Heart left ventricle (tissue), 16 donors: ENCODE results near the gene HSD11B1L. TPM values are rescaled to one million over a fixed set of nuclear protein-coding genes. Genes with fewer than 3 reads are reported as not detected.

ENCODE experiments used
- ATAC-seq, 4 donors: fragments of 200-7000 bp; cut with Tn5 transposase; one replicate each; pipeline ENCODE4 v1.9.1; 2020 to 2022; ENCODE audit warnings: moderate library complexity in 4 of 4, mild to moderate bottlenecking in 3 of 4, moderate number of reproducible peaks in 1 of 4
- DNase-seq, 5 donors: peaks; one replicate each; pipeline ENCODE4 v3.0.0-alpha.2; 2020
- H3K27ac ChIP-seq, 12 donors: fragments of 200-600 bp; sonication (generic) in 4 of 12; one replicate each; pipeline versions ENCODE4 v1.5.0 to v1.8.0; 2016 to 2022; ENCODE audit warnings: mild to moderate bottlenecking in 2 of 12
- H3K27me3 ChIP-seq, 9 donors: fragments of 200-600 bp; sonication (generic) in 2 of 9; one replicate each; pipeline versions ENCODE4 v1.5.1 to v1.8.0; 2016 to 2022; ENCODE audit warnings: mild to moderate bottlenecking in 3 of 9
- H3K36me3 ChIP-seq, 9 donors: fragments of 200-600 bp; sonication (generic) in 2 of 9; one replicate each; pipeline versions ENCODE4 v1.5.0 to v1.8.0; 2018 to 2022; ENCODE audit warnings: mild to moderate bottlenecking in 2 of 9
- H3K4me1 ChIP-seq, 12 donors: fragments of 200-600 bp; sonication (generic) in 4 of 12; one replicate each; pipeline versions ENCODE4 v1.5.0 to v1.8.0; 2016 to 2022; ENCODE audit warnings: mild to moderate bottlenecking in 3 of 12
- H3K4me3 ChIP-seq, 12 donors: fragments of 200-600 bp; sonication (generic) in 4 of 12; one replicate each; pipeline versions ENCODE4 v1.5.0 to v1.8.0; 2017 to 2022; ENCODE audit warnings: mild to moderate bottlenecking in 9 of 12, moderate library complexity in 4 of 12
- H3K9me3 ChIP-seq, 12 donors: fragments of 200-600 bp; sonication (generic) in 4 of 12; one replicate each; pipeline versions ENCODE4 v1.5.0 to v1.8.0; 2016 to 2022; ENCODE audit warnings: mild to moderate bottlenecking in 1 of 12
- POLR2A ChIP-seq, 2 donors: fragments of 450-650 bp; IDR thresholded peaks; one replicate each; pipeline ENCODE4 v1.6.1; 2017; ENCODE audit warnings: antibody characterized with exemption in 2 of 2, mild to moderate bottlenecking in 2 of 2, moderate library complexity in 2 of 2
- WGBS, 4 donors: extraction: QIAGEN DNeasy Blood & Tissue Kit in 2 of 4; methylation state at CpG; one replicate each; pipeline versions ENCODE4 v1.1.5 to v1.1.7; 2013 to 2018; 5-methylcytosine and 5-hydroxymethylcytosine counted together
- intact Hi-C, 10 donors: fragments of 100-400 bp; cut with DNase I; formaldehyde crosslinking; loops; one replicate each; pipeline versions ENCODE4 v1.11.1 to v1.14.2; 2022
- polyA plus RNA-seq, 2 donors: library from polyadenylated mRNA; stranded (reverse); fragments of 200-250 nt; gene quantifications; one replicate each; pipeline ENCODE4 v1.2.3, GENCODE V29; 2013
- total RNA-seq, 9 donors: library from RNA; depleted of rRNA in 2 of 9; stranded (reverse); fragments of >200 nt in 2 of 9; fragmentation: NEBNext Ultra II Directional in 3 of 9; extraction: Animal tissue kit (Norgen Biotek cat#: 25700) in 3 of 9; gene quantifications; one replicate each; pipeline versions ENCODE4 v1.1.0 to v1.2.4, GENCODE V29; 2016 to 2023
- TF ChIP-seq, protein P1 (sequence below), 12 donors: fragments of 200-600 bp; sonication (generic) in 4 of 12; IDR thresholded peaks; one replicate each; pipeline versions ENCODE4 v1.5.0 to v1.8.0; 2018 to 2022; ENCODE audit warnings: antibody characterized with exemption in 12 of 12, mild to moderate bottlenecking in 5 of 12
- donor health status: ischemic (EF 13 %, LVEDD 7.1; RV severe dilation, severe dysfunction).
- donor health status: healthy with polysubstance abuse.
- donor health status: DM: no; HTN: yes; CAD: no.
- donor health status: DM: no; HTN: no; CAD: no.
- donor health status: ischemic (EF 25% LVEDD 6.9; RV normal size, moderate dysfunction).
- donor health status: ischemic (EF 25% LVEDD 5.7; RV mildly dilated, moderate dysfunction).
- donor health status: healthy.
- donor health status: DM: yes; HTN: yes; CAD: no.
- donor health status: ischemic (EF 35%, LVEDD 5.7; RV mildly dilated, moderate dysfunction).
- donor health status: nonischemic (EF 11% LVEDD 7.7; RV severe dilation, severe dysfunction).
- donor health status: DM: yes; HTN: yes; CAD: no.
- donor health status: PGD.
- donor health status: ischemic (EF 29% LVEDD 5.4; RV normal size, mild dysfunction).
- donor health status: nonischemic (EF 23%, LVEDD 6.1; RV moderate dilation, normal function).

Gene HSD11B1L
- total and polyA plus RNA-seq, 11 donors = 3.7 to 14.4 (median 5.2) TPM

DNA sequence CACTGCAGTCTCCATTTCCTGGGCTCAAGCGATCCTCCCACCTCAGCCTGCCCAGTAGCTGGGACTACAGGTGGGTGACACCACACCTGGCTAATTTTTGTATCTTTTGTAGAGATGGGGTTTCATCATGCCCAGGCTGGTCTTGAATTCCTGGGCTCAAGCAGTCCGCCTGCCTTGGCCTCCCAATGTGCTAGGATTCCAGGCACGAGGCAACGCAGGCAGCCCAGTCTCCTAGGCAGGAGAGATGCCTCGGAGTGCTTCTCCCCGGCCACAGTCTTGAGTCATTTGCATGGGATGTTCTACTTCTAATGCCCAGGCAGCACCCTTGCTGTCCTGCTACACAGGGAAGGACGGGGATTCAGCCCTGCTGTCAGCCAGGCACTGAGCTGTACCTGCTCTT lies 9.2 kb upstream of the HSD11B1L start:
- no peak overlapping the region for H3K27ac ChIP-seq
- 88 to 100% (median 96%) methylated on average over 4 to 7 of the region's 7 CpGs for WGBS, 4 donors
- no peaks in the 10 kb centered on the region for H3K9me3 ChIP-seq
- intact Hi-C loops = loop anchor here in 1 of 10 donors (10.0 kb wide), 1 partner anchor 47 kb away; the partner anchor contains the start of genes SAFB and SAFB2
- DNase-seq (no peak), ATAC-seq (no peak)
- peaks cover 0 to 48% (median 38%) of the 10 kb centered on the region in 9 donors for H3K36me3 ChIP-seq
- H3K4me1 ChIP-seq = peaks cover 0 to 17% (median 7%) of the 10 kb centered on the region in 12 donors
- H3K27me3 ChIP-seq = no peaks in the 10 kb centered on the region
- H3K4me3 ChIP-seq = no peak overlapping the region
- TF ChIP-seq, protein P1, sequence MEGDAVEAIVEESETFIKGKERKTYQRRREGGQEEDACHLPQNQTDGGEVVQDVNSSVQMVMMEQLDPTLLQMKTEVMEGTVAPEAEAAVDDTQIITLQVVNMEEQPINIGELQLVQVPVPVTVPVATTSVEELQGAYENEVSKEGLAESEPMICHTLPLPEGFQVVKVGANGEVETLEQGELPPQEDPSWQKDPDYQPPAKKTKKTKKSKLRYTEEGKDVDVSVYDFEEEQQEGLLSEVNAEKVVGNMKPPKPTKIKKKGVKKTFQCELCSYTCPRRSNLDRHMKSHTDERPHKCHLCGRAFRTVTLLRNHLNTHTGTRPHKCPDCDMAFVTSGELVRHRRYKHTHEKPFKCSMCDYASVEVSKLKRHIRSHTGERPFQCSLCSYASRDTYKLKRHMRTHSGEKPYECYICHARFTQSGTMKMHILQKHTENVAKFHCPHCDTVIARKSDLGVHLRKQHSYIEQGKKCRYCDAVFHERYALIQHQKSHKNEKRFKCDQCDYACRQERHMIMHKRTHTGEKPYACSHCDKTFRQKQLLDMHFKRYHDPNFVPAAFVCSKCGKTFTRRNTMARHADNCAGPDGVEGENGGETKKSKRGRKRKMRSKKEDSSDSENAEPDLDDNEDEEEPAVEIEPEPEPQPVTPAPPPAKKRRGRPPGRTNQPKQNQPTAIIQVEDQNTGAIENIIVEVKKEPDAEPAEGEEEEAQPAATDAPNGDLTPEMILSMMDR (IDR thresholded peaks at IDR 0.05) = no peak
- no peak for TF ChIP-seq POLR2A (IDR thresholded peaks at IDR 0.05)

DNA sequence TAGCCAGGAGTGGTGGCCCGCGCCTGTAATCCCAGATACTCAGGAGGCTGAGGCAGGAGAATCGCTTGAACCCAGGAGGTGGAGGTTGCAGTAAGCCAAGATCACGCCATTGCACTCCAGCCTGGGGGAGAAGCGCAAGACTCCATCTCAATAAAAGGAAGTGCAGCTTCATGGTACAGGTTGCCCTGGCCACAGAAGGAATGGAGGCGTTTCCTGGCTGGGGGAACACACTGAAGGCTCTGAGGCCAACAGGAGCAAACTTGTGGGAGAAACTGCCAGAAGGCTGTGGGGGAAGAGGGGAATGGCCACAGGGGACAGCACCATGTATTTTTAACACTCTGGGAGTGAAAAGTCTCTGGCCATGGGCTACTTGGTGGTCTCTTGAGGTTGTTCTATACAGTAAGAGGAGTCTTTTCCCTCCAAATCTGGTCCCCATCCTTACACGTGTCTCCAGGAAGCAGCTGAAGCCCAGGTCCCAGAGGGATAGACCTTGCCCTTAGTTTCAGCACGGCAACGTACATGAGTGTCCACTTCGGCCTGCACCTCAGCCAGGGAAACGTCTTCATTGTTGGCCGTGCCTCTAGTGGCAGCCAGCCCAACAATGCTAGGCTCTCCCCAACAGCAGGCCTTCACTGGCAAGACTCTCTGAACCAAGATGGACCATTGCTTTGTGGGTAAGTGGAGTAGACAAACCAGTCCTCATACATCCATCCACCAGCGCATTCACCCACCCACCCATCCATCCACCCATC lies 7.9 kb upstream of the HSD11B1L start:
- peaks cover 0 to 35% (median 27%) of the 10 kb centered on the region in 9 donors for H3K36me3 ChIP-seq
- DNase-seq = peak in 1 of 5 donors; percentile 22
- no peak for ATAC-seq
- H3K9me3 ChIP-seq = no peaks in the 10 kb centered on the region
- intact Hi-C loops = loop anchor here in 1 of 10 donors (10.0 kb wide), 1 partner anchor 48 kb away; the partner anchor contains the start of genes SAFB and SAFB2
- H3K27me3 ChIP-seq = no peaks in the 10 kb centered on the region
- 80 to 88% (median 85%) methylated on average over 13 of the region's 13 CpGs for WGBS, 4 donors
- H3K4me1 ChIP-seq = peaks cover 0 to 18% (median 7%) of the 10 kb centered on the region in 12 donors
- H3K27ac ChIP-seq = no peak overlapping the region
- H3K4me3 ChIP-seq = no peak overlapping the region
- TF ChIP-seq, protein P1 (IDR thresholded peaks at IDR 0.05) = no peak
- TF ChIP-seq POLR2A (IDR thresholded peaks at IDR 0.05) = no peak

DNA sequence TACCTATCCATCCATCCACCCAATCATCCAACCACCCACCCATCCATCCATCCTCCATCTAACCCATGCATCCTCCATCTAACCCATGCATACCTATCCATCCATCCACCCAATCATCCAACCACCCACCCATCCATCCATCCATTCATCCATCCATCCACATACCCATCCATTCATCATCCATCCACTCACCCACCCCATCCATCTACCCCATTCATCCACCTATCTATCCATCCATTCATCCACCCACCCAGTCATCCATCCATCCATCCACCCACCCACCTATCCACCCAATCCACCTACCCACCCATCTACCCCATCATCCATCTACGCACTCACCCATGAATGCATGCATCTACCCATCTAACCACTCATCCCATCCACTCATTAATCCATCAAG lies 7.1 kb upstream of the HSD11B1L start:
- H3K4me3 ChIP-seq = no peak overlapping the region
- peaks cover 0 to 20% (median 8%) of the 10 kb centered on the region in 12 donors for H3K4me1 ChIP-seq
- H3K36me3 ChIP-seq = peaks cover 0 to 31% (median 20%) of the 10 kb centered on the region in 9 donors
- TF ChIP-seq, protein P1 (IDR thresholded peaks at IDR 0.05) = no peak
- no peaks in the 10 kb centered on the region for H3K27me3 ChIP-seq
- no peaks in the 10 kb centered on the region for H3K9me3 ChIP-seq
- 93 to 100% (median 98%) methylated on average over 1 of the region's 1 CpG for WGBS, 4 donors
- no peak for DNase-seq
- H3K27ac ChIP-seq = no peak overlapping the region
- intact Hi-C loops = loop anchor here in 1 of 10 donors (10.0 kb wide), 1 partner anchor 49 kb away; the partner anchor contains the start of genes SAFB and SAFB2
- ATAC-seq = no peak

DNA sequence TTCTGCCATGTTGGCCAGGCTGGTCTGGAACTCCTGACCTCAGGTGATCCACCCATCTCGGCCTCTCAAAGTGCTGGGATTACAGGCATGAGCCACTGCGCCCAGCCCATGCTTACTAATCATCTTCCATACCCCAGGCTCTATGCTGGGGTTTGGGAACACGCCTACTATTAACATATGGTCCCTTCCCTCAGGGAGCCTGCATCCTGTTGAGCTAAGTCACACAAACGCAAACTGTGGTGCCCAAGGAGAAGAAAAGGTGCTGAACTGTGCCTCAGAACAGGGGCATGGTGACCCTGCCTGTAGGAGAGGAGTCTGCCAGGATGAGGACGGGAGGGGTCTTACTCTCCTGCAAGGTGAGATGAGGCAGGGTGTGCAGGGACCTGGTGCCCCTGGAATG lies 6.1 kb upstream of the HSD11B1L start:
- Histone ChIP-seq H3K36me3 (peaks cover 0 to 21% (median 11%) of the 10 kb centered on the region in 9 donors), H3K27me3 (no peaks in the 10 kb centered on the region), H3K27ac (no peak overlapping the region), H3K4me3 (no peak overlapping the region), H3K9me3 (no peaks in the 10 kb centered on the region), H3K4me1 (peaks cover 0 to 29% (median 12%) of the 10 kb centered on the region in 12 donors)
- intact Hi-C loops = loop anchor here in 3 of 10 donors (5.0 to 10.0 kb wide), 2 partner anchors 47 to 50 kb away; partner anchors contain the start of genes SAFB (in 1 of the 3) and SAFB2 (in 1 of the 3)
- WGBS, 4 donors = 81 to 94% (median 86%) methylated on average over 5 of the region's 5 CpGs
- ATAC-seq (no peak), DNase-seq (peak in 1 of 5 donors; percentile 4)
- no peak for TF ChIP-seq POLR2A (IDR thresholded peaks at IDR 0.05)
- TF ChIP-seq, protein P1 (IDR thresholded peaks at IDR 0.05) = no peak
